GM21367 (cell line): ENCODE data around the gene DOCK3.
"Not testable (repeated sequence)": the region's sequence is repeated elsewhere in the genome, so short reads cannot be mapped to it uniquely, and the experiment has no call there.

Experiments used
- ATAC-seq: cut with Tn5 transposase; IDR thresholded peaks from one replicate; pipeline ENCODE4 v1.9.1; 2021; ENCODE audit not compliant: unreplicated experiment

Gene DOCK3

GRCh38 chr3:50649451-50649931, 25.2 kb upstream of the DOCK3 start:
- no peak for ATAC-seq

- ATAC-seq = no peak
Observed at GRCh38 chr3:50650018-50650417, 24.7 kb upstream of the DOCK3 start.

- ATAC-seq = no peak
Observed at GRCh38 chr3:50651445-50651844, 23.3 kb upstream of the DOCK3 start.

GRCh38 chr3:50651920-50652529, 22.7 kb upstream of the DOCK3 start:
- no peak for ATAC-seq

GRCh38 chr3:50652709-50653108, 22.0 kb upstream of the DOCK3 start:
- ATAC-seq = no peak

- no peak for ATAC-seq
Observed at GRCh38 chr3:50653937-50654595, 20.7 kb upstream of the DOCK3 start.

- no peak for ATAC-seq
Observed at GRCh38 chr3:50655009-50655830, 19.5 kb upstream of the DOCK3 start.

- no peak for ATAC-seq
Observed at GRCh38 chr3:50656417-50657195, 18.1 kb upstream of the DOCK3 start.

GRCh38 chr3:50657407-50657806, 17.3 kb upstream of the DOCK3 start:
- ATAC-seq = no peak

GRCh38 chr3:50657816-50658215, 16.9 kb upstream of the DOCK3 start:
- ATAC-seq = no peak

GRCh38 chr3:50658416-50658815, 16.3 kb upstream of the DOCK3 start:
- ATAC-seq = no peak

- no peak for ATAC-seq
Observed at GRCh38 chr3:50658831-50659230, 15.9 kb upstream of the DOCK3 start.

- no peak for ATAC-seq
Observed at GRCh38 chr3:50660386-50660785, 14.3 kb upstream of the DOCK3 start.

- ATAC-seq = no peak
Observed at GRCh38 chr3:50661321-50661837, 13.3 kb upstream of the DOCK3 start.

- ATAC-seq = no peak
Observed at GRCh38 chr3:50662408-50662807, 12.3 kb upstream of the DOCK3 start.

- ATAC-seq = no peak
Observed at GRCh38 chr3:50665081-50665840, 9.5 kb upstream of the DOCK3 start.

- not testable (repeated sequence) for ATAC-seq
Observed at GRCh38 chr3:50665841-50666115, 8.9 kb upstream of the DOCK3 start.

GRCh38 chr3:50666837-50667236, 7.9 kb upstream of the DOCK3 start:
- no peak for ATAC-seq

GRCh38 chr3:50671331-50671730, 3.4 kb upstream of the DOCK3 start:
- ATAC-seq = no peak

- no peak for ATAC-seq
Observed at GRCh38 chr3:50672656-50673055, 2.1 kb upstream of the DOCK3 start.
